K562 (cell line): ENCODE measurements around the gene PLCL1. TPM values are rescaled to one million over a fixed set of nuclear protein-coding genes. Genes with fewer than 3 reads are reported as not detected.

ENCODE experiments used
- BRD4 ChIP-seq: fragments of 200-600 bp; sonication (generic); IDR thresholded peaks from 2 replicates; pipeline ENCODE4 v1.6.1; 2017; ENCODE audit warnings: inconsistent platforms
- EP300 ChIP-seq: IDR thresholded peaks from 2 replicates; pipeline ENCODE4 v1.6.1; 2012; ENCODE audit warnings: low read length, improper control_type of control experiment
- HDAC2 ChIP-seq: fragments of 450-650 bp; IDR thresholded peaks from 2 replicates; pipeline ENCODE4 v1.6.1; 2016; ENCODE audit warnings: mild to moderate bottlenecking
- MIER1 ChIP-seq: fragments of 450-650 bp; IDR thresholded peaks from 2 replicates; pipeline ENCODE4 v1.6.1; 2016; ENCODE audit warnings: antibody characterized with exemption, mild to moderate bottlenecking, low read depth
- PCBP2 ChIP-seq: fragments of 200-400 bp; formaldehyde crosslinking; IDR thresholded peaks from 2 replicates; pipeline ENCODE4 v1.6.1; 2018; ENCODE audit warnings: low read length, low read depth, mild to moderate bottlenecking, moderate library complexity; ENCODE audit not compliant: poor library complexity, severe bottlenecking
- SLC30A9 ChIP-seq: fragments of 250-450 bp; sonication (Bioruptor Pico); IDR thresholded peaks from 2 replicates; pipeline ENCODE4 v1.8.0; 2022; ENCODE audit warnings: mild to moderate bottlenecking, moderate library complexity
- TAL1 ChIP-seq: fragments of 450-650 bp; IDR thresholded peaks from 2 replicates; pipeline ENCODE4 v1.6.1; 2016; ENCODE audit warnings: mild to moderate bottlenecking
- ZBTB1 ChIP-seq: sonication (generic); formaldehyde crosslinking; IDR thresholded peaks from 2 replicates; pipeline ENCODE4 v1.8.1; 2023; ENCODE audit warnings: missing genetic modification reagents, low read depth, mild to moderate bottlenecking, borderline replicate concordance
- ZFP1 ChIP-seq: fragments of 450-650 bp; formaldehyde crosslinking; IDR thresholded peaks from 2 replicates; pipeline ENCODE4 v1.4.0; 2020; ENCODE audit warnings: mild to moderate bottlenecking, mixed read lengths
- ZFX ChIP-seq: sonication (generic); formaldehyde crosslinking; IDR thresholded peaks from 2 replicates; pipeline ENCODE4 v1.8.0; 2022; ENCODE audit warnings: mild to moderate bottlenecking, missing genetic modification reagents, moderate library complexity
- ZNF3 ChIP-seq: fragments of 250-450 bp; sonication (Bioruptor Pico); IDR thresholded peaks from 2 replicates; pipeline ENCODE4 v1.5.0; 2021; ENCODE audit warnings: mild to moderate bottlenecking, moderate library complexity
- ZNF408 ChIP-seq: fragments of 250-450 bp; sonication (Bioruptor Pico); IDR thresholded peaks from 2 replicates; pipeline ENCODE4 v1.4.0; 2020; ENCODE audit warnings: low read depth, mild to moderate bottlenecking, moderate library complexity
- polyA plus RNA-seq, 8 experiments: library from polyadenylated mRNA; depleted of rRNA in 4 of 8; stranded (reverse) in 5 of 8; unstranded in 3 of 8; fragments of >200 nt; fragmentation: Nextera tagmentation in 2 of 8; fragmentation: Illumina TruSeq in 1 of 8; extraction: Ambion mirVana in 2 of 8; extraction: Trizol in 1 of 8; gene quantifications; 2 replicates each; pipeline versions ENCODE4 v1.2.1 to v1.2.3, GENCODE V29; 2011 to 2014; ENCODE audit warnings: inconsistent platforms in 1 of 8, missing spikeins in 1 of 8
- total RNA-seq, 7 experiments: library from RNA; depleted of rRNA in 6 of 7; stranded (reverse); fragments of >200 nt in 6 of 7; fragmentation: Illumina TruSeq in 2 of 7; extraction: Trizol in 2 of 7; gene quantifications; 2 replicates each; pipeline versions ENCODE4 v1.2.1 to v1.2.3, GENCODE V29; 2011 to 2021; ENCODE audit warnings: low replicate concordance in 1 of 7
- TF ChIP-seq, protein P1 (sequence below): sonication (generic); formaldehyde crosslinking; IDR thresholded peaks from 2 replicates; pipeline ENCODE4 v1.8.1; 2022; ENCODE audit warnings: missing genetic modification reagents
- TF ChIP-seq, protein P2 (sequence below): sonication (generic); formaldehyde crosslinking; IDR thresholded peaks from 2 replicates; pipeline ENCODE4 v1.8.1; 2023; ENCODE audit warnings: mild to moderate bottlenecking, missing genetic modification reagents
- TF ChIP-seq, protein P3 (sequence below): fragments of 250-450 bp; sonication (Bioruptor Pico); IDR thresholded peaks from 2 replicates; pipeline ENCODE4 v1.5.0; 2020; ENCODE audit warnings: mild to moderate bottlenecking
- TF ChIP-seq, protein P4 (sequence below), 2 experiments: fragments of 450-650 bp; IDR thresholded peaks; 2 replicates each; pipeline ENCODE4 v1.6.1; 2016; ENCODE audit warnings: mild to moderate bottlenecking in 2 of 2, borderline replicate concordance in 1 of 2, low read depth in 1 of 2, moderate library complexity in 1 of 2

PLCL1 gene
- total and polyA plus RNA-seq, 9 of the 15 experiments (the other 6 are each of a cell fraction or from before 2014, with no cell fraction given) = 2.0 to 17.7 (median 8.6) TPM

DNA sequence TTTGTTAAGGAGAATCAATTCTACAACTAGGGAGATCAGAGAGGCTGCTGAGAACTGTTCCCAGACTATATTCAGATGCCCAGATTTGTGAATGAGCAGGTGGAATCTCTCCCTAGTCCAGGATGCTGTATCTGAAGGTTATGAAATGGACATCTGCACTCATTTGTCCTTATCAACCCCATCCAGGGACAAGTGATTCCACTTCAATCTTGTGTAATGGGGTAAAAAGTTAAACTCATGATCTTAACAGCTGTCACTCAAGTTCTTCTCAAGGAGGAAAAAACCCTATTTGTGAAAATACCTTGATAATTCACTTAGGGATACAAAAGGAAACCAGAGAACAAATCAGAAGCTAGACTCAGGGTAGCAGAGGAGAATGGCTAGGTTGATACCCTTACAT, 144.8 kb downstream of the PLCL1 start (continued):
- TF ChIP-seq, protein P1, sequence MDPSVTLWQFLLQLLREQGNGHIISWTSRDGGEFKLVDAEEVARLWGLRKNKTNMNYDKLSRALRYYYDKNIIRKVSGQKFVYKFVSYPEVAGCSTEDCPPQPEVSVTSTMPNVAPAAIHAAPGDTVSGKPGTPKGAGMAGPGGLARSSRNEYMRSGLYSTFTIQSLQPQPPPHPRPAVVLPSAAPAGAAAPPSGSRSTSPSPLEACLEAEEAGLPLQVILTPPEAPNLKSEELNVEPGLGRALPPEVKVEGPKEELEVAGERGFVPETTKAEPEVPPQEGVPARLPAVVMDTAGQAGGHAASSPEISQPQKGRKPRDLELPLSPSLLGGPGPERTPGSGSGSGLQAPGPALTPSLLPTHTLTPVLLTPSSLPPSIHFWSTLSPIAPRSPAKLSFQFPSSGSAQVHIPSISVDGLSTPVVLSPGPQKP = no peak
- TF ChIP-seq MIER1 (no peak), HDAC2 (peak; percentile 77; the same call in 1 of the 2 replicates), BRD4 (no peak), TAL1 (peak; percentile 79), SLC30A9 (CRISPR knock-in tag) (no peak), EP300 (0 out of 2 replicates have a peak, but pooled peaks have one; percentile 40), ZFP1 (no peak), ZBTB1 (no peak), PCBP2 (no peak), ZNF3 (CRISPR knock-in tag) (no peak), ZNF408 (no peak), ZFX (CRISPR knock-in tag) (no peak)
- TF ChIP-seq, protein P2, sequence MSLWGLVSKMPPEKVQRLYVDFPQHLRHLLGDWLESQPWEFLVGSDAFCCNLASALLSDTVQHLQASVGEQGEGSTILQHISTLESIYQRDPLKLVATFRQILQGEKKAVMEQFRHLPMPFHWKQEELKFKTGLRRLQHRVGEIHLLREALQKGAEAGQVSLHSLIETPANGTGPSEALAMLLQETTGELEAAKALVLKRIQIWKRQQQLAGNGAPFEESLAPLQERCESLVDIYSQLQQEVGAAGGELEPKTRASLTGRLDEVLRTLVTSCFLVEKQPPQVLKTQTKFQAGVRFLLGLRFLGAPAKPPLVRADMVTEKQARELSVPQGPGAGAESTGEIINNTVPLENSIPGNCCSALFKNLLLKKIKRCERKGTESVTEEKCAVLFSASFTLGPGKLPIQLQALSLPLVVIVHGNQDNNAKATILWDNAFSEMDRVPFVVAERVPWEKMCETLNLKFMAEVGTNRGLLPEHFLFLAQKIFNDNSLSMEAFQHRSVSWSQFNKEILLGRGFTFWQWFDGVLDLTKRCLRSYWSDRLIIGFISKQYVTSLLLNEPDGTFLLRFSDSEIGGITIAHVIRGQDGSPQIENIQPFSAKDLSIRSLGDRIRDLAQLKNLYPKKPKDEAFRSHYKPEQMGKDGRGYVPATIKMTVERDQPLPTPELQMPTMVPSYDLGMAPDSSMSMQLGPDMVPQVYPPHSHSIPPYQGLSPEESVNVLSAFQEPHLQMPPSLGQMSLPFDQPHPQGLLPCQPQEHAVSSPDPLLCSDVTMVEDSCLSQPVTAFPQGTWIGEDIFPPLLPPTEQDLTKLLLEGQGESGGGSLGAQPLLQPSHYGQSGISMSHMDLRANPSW (CRISPR knock-in tag) = no peak
- TF ChIP-seq, protein P3, sequence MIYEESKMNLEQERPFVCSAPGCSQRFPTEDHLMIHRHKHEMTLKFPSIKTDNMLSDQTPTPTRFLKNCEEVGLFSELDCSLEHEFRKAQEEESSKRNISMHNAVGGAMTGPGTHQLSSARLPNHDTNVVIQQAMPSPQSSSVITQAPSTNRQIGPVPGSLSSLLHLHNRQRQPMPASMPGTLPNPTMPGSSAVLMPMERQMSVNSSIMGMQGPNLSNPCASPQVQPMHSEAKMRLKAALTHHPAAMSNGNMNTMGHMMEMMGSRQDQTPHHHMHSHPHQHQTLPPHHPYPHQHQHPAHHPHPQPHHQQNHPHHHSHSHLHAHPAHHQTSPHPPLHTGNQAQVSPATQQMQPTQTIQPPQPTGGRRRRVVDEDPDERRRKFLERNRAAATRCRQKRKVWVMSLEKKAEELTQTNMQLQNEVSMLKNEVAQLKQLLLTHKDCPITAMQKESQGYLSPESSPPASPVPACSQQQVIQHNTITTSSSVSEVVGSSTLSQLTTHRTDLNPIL (CRISPR knock-in tag) = no peak
- TF ChIP-seq, protein P4, sequence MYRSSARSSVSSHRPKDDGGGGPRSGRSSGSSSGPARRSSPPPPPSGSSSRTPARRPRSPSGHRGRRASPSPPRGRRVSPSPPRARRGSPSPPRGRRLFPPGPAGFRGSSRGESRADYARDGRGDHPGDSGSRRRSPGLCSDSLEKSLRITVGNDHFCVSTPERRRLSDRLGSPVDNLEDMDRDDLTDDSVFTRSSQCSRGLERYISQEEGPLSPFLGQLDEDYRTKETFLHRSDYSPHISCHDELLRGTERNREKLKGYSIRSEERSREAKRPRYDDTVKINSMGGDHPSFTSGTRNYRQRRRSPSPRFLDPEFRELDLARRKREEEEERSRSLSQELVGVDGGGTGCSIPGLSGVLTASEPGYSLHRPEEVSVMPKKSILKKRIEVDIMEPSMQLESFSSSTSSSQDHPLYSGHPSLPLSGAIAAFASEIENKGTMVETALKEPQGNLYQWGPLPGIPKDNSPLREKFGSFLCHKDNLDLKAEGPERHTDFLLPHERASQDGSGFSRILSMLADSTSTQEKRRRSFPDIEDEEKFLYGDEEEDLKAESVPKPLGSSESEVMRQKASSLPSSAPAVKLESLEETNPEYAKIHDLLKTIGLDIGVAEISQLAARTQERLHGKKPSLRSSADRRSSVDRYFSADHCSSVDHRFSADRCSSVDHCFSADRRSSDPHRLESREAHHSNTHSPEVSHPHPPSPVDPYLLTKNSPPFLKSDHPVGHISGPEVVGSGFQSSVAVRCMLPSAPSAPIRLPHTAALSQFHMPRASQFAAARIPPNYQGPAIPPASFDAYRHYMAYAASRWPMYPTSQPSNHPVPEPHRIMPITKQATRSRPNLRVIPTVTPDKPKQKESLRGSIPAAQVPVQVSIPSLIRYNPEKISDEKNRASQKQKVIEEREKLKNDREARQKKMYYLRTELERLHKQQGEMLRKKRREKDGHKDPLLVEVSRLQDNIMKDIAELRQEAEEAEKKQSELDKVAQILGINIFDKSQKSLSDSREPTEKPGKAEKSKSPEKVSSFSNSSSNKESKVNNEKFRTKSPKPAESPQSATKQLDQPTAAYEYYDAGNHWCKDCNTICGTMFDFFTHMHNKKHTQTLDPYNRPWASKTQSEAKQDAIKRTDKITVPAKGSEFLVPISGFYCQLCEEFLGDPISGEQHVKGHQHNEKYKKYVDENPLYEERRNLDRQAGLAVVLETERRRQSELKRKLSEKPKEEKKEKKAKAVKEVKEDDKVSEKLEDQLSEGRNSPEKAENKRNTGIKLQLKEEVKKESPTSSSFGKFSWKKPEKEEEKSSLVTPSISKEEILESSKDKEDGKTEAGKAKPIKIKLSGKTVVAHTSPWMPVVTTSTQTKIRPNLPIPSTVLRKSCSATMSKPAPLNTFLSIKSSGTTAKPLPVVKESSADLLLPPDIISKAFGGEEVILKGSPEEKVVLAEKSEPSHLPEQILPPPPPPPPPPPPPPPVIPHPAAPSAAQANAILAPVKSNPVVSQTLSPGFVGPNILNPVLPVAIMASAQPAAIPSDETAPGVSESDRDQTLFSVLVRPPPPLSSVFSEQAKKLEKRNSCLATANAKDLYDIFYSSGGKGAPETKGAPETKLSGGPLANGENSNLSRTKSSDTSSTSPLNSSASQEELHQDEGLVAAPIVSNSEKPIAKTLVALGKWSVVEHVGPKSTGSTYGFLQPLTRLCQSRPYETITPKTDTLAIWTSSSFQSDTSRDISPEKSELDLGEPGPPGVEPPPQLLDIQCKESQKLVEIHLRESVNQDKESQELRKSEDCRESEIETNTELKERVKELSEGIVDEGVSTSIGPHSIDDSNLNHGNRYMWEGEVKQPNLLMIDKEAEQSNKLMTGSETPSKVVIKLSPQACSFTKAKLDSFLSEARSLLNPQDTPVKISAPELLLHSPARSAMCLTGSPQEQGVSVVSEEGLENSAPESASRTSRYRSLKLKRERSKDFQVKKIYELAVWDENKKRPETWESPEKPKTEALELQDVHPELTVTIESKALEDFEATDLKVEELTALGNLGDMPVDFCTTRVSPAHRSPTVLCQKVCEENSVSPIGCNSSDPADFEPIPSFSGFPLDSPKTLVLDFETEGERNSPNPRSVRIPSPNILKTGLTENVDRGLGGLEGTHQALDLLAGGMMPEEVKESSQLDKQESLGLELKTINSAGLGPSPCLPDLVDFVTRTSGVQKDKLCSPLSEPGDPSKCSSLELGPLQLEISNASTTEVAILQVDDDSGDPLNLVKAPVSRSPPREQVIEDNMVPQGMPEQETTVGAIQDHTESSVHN (IDR thresholded peaks at IDR 0.05; ENCODE audit: borderline replicate concordance in 1 of 2, low read depth in 1 of 2) = no peak
